Effector memory CD8-positive, alpha-beta T cell (primary cell): ENCODE results near the gene NEDD1.

Experiments
- ATAC-seq: fragments of 150-1000 bp; cut with Tn5 transposase; replicated peaks from 2 replicates; pipeline ENCODE4 v1.10.0; 2021; ENCODE audit warnings: mild to moderate bottlenecking, moderate library complexity
- DNase-seq, 3 experiments: peaks; one replicate each; pipeline ENCODE4 v3.0.0; 2021
- H3K27ac Mint-ChIP-seq, 2 donors: one replicate each; pipeline ENCODE4 v1.8.0; 2022; ENCODE audit warnings: mild to moderate bottlenecking in 2 of 2, mixed read lengths in 2 of 2, moderate library complexity in 2 of 2
- H3K27me3 Mint-ChIP-seq, 2 donors: one replicate each; pipeline ENCODE4 v1.8.0; 2022; ENCODE audit warnings: mixed read lengths in 2 of 2
- H3K36me3 Mint-ChIP-seq: one replicate; pipeline ENCODE4 v1.8.0; 2022; ENCODE audit warnings: mild to moderate bottlenecking, moderate library complexity, mixed read lengths; ENCODE audit not compliant: insufficient read depth
- H3K4me1 Mint-ChIP-seq, 2 donors: one replicate each; pipeline ENCODE4 v1.8.0; 2022; ENCODE audit warnings: low read depth in 2 of 2, mixed read lengths in 2 of 2
- H3K4me3 Mint-ChIP-seq, 2 donors: one replicate each; pipeline ENCODE4 v1.8.0; 2022; ENCODE audit warnings: mild to moderate bottlenecking in 2 of 2, mixed read lengths in 2 of 2, moderate library complexity in 2 of 2
- H3K9me3 Mint-ChIP-seq, 2 donors: one replicate each; pipeline ENCODE4 v1.8.0; 2022; ENCODE audit warnings: mixed read lengths in 2 of 2

Gene NEDD1

DNA sequence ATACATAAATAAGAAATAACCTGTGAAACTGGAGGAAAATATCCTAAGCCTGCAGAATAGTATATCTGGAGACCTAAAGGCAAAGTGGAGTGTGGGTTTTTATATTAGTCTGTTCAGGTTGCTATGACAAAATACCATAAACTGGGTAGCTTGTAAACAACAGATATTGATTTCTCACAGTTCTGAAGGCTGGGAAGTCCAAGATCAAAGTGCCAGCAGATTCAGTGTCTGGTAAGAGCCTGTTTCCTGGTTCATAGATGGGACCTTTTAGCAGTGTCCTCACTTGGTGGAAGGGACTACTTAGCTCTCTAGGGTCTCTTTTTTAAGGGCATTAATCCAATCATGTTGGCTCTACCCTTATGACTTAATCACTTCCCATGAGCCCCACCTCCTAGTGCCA lies 25.4 kb upstream of the NEDD1 start:
- ATAC-seq (no peak), DNase-seq (no peak)
- H3K4me1 Mint-ChIP-seq, result no peaks in the 10 kb centered on the region
- no peak overlapping the region for H3K4me3 Mint-ChIP-seq
- no peak overlapping the region for H3K27ac Mint-ChIP-seq
- H3K9me3 Mint-ChIP-seq, result no peaks in the 10 kb centered on the region
- no peaks in the 10 kb centered on the region for H3K36me3 Mint-ChIP-seq
- peaks cover 25 to 28% of the 10 kb centered on the region in 2 donors for H3K27me3 Mint-ChIP-seq

DNA sequence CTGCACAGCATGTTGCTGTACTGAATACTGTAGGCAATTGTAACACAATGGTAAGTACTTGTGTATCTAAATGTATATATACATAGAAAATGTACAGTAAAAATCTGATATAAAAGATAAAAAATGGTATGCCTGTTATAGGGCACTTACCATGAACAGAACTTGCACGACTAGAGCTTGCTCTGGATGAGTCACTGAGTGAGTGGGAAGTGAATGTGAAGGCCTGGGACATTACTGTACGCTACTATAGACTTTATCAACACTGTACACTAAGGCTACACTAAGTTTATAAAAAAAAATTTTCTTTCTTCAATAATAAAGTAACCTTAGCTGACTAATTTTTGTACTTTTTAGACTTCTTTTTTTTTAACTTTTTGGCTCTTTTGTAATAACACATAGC lies 24.2 kb upstream of the NEDD1 start:
- no peak for ATAC-seq
- H3K4me3 Mint-ChIP-seq, result no peak overlapping the region
- H3K4me1 Mint-ChIP-seq, result no peaks in the 10 kb centered on the region
- H3K27me3 Mint-ChIP-seq, result peaks cover 17 to 19% of the 10 kb centered on the region in 2 donors
- no peaks in the 10 kb centered on the region for H3K36me3 Mint-ChIP-seq
- DNase-seq, result no peak
- no peak overlapping the region for H3K27ac Mint-ChIP-seq
- no peaks in the 10 kb centered on the region for H3K9me3 Mint-ChIP-seq

DNA sequence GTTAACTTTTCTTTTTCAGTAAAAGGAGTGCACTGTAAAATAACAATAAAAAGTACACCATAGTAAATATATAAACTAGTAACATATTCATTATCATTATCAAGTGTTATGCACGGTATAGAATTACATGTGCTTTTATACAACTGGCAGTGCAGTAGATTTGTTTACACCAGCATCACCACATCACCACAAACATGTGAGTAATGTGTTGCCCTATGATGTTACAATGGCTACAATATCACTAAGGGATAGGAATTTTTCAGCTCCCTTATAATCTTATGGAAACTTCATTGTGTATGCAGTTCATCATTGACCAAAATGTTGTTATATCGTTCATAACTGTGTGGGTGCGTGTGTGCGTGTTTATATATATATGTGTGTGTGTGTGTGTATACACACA lies 23.5 kb upstream of the NEDD1 start:
- H3K4me1 Mint-ChIP-seq, result no peaks in the 10 kb centered on the region
- no peaks in the 10 kb centered on the region for H3K9me3 Mint-ChIP-seq
- peaks cover 10 to 12% of the 10 kb centered on the region in 2 donors for H3K27me3 Mint-ChIP-seq
- H3K4me3 Mint-ChIP-seq, result no peak overlapping the region
- no peaks in the 10 kb centered on the region for H3K36me3 Mint-ChIP-seq
- no peak overlapping the region for H3K27ac Mint-ChIP-seq
- ATAC-seq (no peak), DNase-seq (no peak)

DNA sequence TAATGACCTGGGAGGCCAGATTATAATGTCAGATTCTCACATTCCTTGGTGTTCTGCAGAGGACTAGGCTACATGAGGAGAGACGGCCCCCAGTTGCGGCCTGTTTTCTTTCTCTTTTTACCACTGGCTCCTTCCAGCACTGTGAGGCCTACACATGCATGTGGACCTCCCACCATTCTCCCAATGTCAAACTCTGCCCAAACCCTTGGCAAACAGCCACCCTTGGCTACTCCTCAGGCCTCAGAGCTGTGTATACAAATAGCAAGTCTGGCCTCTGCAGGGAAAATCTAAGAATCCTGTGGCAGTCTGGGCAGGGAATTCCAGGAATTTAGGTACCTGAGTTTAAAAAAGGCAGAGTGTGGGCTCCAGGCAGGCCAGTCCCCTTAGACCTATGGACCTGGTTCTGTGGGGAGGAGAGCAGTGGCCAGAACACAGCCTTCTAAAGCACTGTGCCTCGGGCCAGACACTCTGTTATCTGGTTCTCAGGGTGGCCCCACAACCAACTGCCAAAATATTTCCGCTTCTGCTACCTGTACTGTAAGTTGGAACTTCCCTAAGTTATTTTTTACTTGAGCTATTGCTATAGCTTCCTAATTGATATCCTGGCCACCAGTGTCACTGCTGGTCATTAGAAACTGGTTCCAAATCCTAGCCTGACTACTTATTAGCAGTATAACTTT lies 19.9 kb upstream of the NEDD1 start:
- H3K4me1 Mint-ChIP-seq, result no peaks in the 10 kb centered on the region
- ATAC-seq (no peak), DNase-seq (no peak)
- no peak overlapping the region for H3K27ac Mint-ChIP-seq
- H3K36me3 Mint-ChIP-seq, result no peaks in the 10 kb centered on the region
- H3K9me3 Mint-ChIP-seq, result no peaks in the 10 kb centered on the region
- no peak overlapping the region for H3K4me3 Mint-ChIP-seq
- H3K27me3 Mint-ChIP-seq, result peaks cover 12 to 23% of the 10 kb centered on the region in 2 donors

DNA sequence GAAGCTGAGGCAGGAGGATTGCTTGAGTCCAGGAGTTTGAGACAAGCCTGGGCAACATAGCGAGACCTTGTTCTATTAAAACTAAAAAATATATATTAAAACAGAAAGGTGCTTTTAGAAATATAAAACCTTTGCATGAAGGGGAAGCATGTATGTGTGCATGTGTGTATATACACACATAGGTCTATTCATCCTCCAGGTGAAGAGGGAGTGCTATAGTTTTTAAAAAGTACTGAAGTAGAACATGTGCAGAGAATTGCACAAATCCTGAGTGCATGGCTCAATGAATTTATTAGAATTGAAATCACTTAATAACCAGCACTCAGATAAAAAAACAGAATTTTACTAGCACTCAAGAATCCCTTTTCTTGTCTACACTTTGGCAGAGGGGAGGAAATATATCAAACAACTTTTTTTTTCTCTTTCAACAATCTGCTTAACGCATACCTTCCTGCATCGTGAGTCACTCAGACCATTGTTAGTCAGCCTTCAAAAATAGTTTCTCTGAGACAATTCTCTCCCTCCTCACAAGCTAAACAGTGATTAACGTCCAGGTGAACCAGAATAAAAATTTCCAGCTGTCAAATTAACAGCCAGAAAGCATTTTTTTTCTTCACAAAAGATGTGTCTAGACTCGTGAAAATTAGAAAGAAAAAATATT lies 17.7 kb upstream of the NEDD1 start:
- no peak overlapping the region for H3K27ac Mint-ChIP-seq
- H3K4me1 Mint-ChIP-seq, result no peaks in the 10 kb centered on the region
- H3K9me3 Mint-ChIP-seq, result no peaks in the 10 kb centered on the region
- H3K27me3 Mint-ChIP-seq, result peaks cover 29 to 41% of the 10 kb centered on the region in 2 donors
- ATAC-seq (no peak), DNase-seq (no peak)
- H3K4me3 Mint-ChIP-seq, result no peak overlapping the region
- no peaks in the 10 kb centered on the region for H3K36me3 Mint-ChIP-seq

DNA sequence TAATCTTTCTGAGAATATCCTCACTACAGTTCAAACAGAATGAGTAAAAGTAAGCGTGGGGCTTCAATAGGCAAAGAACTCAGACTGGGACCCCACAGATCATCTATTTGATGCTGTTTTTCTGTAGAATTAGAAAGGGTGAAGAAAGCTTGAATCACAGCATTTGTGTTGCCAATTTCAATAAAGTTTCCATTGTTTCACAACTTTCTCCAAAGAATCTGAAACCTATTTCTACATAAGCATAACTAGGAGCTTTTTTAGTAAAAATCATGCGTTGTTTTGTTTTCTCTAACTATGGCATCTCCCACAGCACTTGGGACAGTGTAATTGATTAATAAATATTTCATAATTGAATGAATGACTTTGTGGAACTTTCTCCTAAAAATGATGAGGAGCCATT lies 16.7 kb upstream of the NEDD1 start:
- Mint-ChIP-seq H3K4me3 (no peak overlapping the region), H3K9me3 (no peaks in the 10 kb centered on the region), H3K36me3 (no peaks in the 10 kb centered on the region), H3K27ac (no peak overlapping the region), H3K4me1 (no peaks in the 10 kb centered on the region), H3K27me3 (peaks cover 37 to 50% of the 10 kb centered on the region in 2 donors)
- DNase-seq (no peak), ATAC-seq (no peak)

DNA sequence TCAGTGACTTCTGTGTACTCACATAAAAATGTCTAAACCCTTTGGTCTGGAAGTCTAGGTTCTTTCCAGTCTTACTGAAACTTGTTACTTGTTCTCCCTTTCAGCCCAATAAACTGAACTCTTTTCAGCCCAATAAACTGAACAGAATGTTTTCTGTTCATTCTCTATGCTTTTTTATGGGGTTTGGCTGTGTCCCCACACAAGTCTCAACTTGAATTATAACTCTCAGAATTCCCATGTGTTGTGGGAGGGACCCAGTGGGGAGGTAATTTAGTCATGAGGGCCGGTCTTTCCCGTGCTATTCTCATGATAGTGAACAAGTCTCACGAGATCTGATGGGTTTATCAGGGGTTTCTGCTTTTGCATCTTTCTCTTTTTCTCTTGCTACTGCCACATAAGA lies 15.0 kb upstream of the NEDD1 start:
- no peaks in the 10 kb centered on the region for H3K9me3 Mint-ChIP-seq
- H3K27me3 Mint-ChIP-seq, result peaks cover 37 to 50% of the 10 kb centered on the region in 2 donors
- H3K27ac Mint-ChIP-seq, result no peak overlapping the region
- ATAC-seq (no peak), DNase-seq (no peak)
- H3K4me1 Mint-ChIP-seq, result no peaks in the 10 kb centered on the region
- H3K36me3 Mint-ChIP-seq, result no peaks in the 10 kb centered on the region
- no peak overlapping the region for H3K4me3 Mint-ChIP-seq

DNA sequence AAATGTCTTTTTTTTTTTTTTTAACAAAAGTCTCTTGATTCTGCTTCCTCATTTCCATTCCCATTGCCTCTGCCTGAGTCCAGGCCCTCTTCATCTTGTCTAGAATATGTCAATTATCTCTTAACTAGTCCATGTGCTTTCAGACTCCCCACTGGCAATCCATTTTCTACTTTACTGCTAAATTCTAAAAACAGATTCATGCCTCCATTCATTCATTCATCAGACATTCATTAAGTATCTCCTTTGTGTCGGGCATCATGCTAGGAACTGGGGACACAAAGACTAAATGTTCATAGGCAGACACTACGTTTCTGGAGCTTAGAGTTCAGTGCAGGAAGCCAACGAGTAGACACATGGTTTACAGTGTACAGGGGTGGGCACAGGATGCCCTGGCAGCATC lies 9.6 kb upstream of the NEDD1 start:
- Mint-ChIP-seq H3K27me3 (peaks cover 23 to 24% of the 10 kb centered on the region in 2 donors), H3K9me3 (no peaks in the 10 kb centered on the region), H3K4me3 (no peak overlapping the region), H3K27ac (no peak overlapping the region), H3K36me3 (no peaks in the 10 kb centered on the region), H3K4me1 (no peaks in the 10 kb centered on the region)
- ATAC-seq, result no peak
- DNase-seq, result no peak

DNA sequence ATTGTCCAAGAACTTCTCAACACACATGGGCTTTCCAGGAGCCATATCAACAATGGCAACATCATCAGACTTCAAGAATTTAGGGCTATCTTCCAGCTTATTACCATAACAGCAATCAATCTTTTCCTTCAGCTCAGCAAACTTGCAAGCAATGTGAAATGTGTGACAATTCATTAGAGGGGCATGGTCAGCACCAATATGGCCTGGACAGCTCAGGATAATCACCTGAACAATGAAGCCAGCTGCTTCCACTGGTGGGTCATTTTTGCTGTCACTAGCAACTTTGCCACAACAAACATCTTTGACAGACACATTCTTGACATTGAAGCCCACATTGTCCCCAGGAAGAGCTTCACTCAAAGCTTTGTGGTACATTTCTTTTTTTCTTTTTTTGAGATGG lies 5.9 kb upstream of the NEDD1 start:
- Mint-ChIP-seq H3K9me3 (no peaks in the 10 kb centered on the region), H3K4me1 (peaks cover 3% of the 10 kb centered on the region in 2 donors), H3K36me3 (peaks cover 2% of the 10 kb centered on the region), H3K27ac (no peak overlapping the region), H3K4me3 (no peak overlapping the region), H3K27me3 (no peaks in the 10 kb centered on the region)
- no peak for ATAC-seq
- DNase-seq, result no peak

DNA sequence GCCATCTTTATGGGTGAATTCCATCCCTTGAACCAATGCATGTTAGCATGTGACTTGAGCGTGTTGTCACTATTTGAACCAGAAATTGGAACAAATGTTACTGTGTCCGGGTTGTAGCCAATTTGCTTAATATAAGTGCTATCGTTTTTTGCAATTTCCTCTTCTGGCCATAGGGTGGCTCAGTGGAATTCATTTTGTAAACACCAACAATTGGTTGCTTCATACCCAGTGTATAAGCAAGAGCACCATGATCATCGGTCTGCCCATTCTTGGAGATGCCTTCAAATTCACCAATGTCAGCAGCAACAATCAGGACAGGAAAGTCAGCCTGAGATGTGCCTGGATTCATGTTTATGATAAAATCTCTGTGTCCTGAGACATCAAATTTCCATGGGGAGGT lies 5.0 kb upstream of the NEDD1 start:
- Mint-ChIP-seq H3K27ac (no peak overlapping the region), H3K9me3 (no peaks in the 10 kb centered on the region), H3K4me3 (no peak overlapping the region), H3K36me3 (peaks cover 7% of the 10 kb centered on the region), H3K4me1 (peaks cover 8% of the 10 kb centered on the region in 2 donors), H3K27me3 (no peaks in the 10 kb centered on the region)
- no peak for DNase-seq
- ATAC-seq, result no peak

DNA sequence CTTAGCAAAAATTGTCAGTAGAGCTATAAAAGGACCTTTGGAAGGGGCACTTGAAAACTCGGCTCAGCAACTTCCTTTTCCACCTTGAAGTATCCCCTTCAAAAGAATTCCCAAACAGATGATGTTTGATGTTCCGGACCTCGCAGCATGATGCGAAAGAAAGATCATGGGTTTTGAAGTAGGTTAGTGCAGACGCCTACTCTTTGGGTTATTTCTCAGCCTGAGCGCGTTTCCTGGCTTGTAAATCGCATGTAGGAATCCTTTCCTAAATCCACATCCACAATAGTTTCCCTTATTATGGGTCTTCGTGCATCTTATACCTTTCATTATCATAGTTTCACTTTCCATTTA lies 584 bp upstream of the NEDD1 start:
- H3K9me3 Mint-ChIP-seq, result no peaks in the 10 kb centered on the region
- H3K27ac Mint-ChIP-seq, result peak overlapping the region; percentile 98 to 100
- ATAC-seq, result no peak
- no peaks in the 10 kb centered on the region for H3K27me3 Mint-ChIP-seq
- H3K36me3 Mint-ChIP-seq, result peaks cover 19% of the 10 kb centered on the region
- peaks cover 34 to 44% of the 10 kb centered on the region in 2 donors for H3K4me1 Mint-ChIP-seq
- H3K4me3 Mint-ChIP-seq, result peak overlapping the region; percentile 89 to 95
- peak in 1 of 3 experiments; percentile 2 for DNase-seq

DNA sequence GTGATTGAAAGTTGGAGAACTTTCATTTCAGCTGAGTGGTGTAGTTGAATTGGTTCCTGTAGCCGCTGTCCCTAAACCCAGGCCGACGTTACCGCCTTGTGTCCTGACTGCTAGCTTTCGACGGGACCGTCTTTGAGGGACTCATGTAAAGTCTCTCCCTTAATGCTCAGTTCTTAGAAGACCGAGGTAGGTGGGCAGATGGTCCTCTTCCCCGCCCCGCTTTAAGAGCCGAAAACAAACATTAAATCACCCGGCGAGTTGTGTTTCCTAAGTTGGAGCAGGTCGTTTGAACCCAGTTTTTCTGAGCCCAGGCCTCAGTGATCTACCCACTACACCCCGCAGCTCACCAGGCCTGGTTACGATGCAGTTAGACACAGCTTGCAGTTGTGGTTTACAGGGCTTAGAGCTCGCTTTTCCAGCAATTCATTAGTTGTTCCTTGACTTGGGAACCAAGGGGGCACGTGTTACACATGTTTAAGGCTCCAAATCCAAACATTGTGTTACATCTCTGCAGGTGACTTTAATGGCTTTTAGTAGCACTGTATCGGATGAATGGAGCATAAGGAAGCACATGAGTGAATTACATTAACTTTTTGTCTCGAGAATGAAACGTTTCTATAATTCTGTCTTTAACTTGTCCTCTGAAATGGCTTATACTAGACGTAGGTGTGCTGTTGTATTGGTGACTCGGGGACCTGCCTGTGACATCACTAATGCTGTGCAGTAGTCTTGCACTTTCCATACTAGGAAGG lies 790 bp downstream of the NEDD1 start:
- no peaks in the 10 kb centered on the region for H3K9me3 Mint-ChIP-seq
- peaks cover 34 to 46% of the 10 kb centered on the region in 2 donors for H3K4me1 Mint-ChIP-seq
- peak overlapping the region; percentile 89 to 95 for H3K4me3 Mint-ChIP-seq
- H3K27ac Mint-ChIP-seq, result peak overlapping the region; percentile 98 to 100
- DNase-seq, result peak; percentile 5 to 21 (median 5)
- ATAC-seq, result peak; percentile 21
- no peaks in the 10 kb centered on the region for H3K27me3 Mint-ChIP-seq
- H3K36me3 Mint-ChIP-seq, result peaks cover 19% of the 10 kb centered on the region

DNA sequence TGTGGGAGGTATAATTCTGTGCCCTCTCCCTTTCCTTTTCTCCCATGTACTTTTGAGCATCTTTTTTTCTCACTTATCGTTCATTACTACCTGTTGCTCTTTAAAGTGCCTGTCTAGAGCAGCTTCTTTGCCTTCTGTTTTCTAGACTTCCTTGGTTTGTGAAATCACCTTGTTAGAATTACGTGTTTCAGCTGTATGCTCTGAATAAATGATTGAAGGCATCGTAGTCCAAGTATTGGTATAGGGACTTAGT lies 1.3 kb downstream of the NEDD1 start:
- Mint-ChIP-seq H3K27ac (peak overlapping the region; percentile 98 to 100), H3K4me3 (peak overlapping the region; percentile 89 to 95), H3K4me1 (peaks cover 34 to 51% of the 10 kb centered on the region in 2 donors), H3K9me3 (no peaks in the 10 kb centered on the region), H3K27me3 (no peaks in the 10 kb centered on the region), H3K36me3 (peaks cover 19% of the 10 kb centered on the region)
- ATAC-seq, result no peak
- no peak for DNase-seq

DNA sequence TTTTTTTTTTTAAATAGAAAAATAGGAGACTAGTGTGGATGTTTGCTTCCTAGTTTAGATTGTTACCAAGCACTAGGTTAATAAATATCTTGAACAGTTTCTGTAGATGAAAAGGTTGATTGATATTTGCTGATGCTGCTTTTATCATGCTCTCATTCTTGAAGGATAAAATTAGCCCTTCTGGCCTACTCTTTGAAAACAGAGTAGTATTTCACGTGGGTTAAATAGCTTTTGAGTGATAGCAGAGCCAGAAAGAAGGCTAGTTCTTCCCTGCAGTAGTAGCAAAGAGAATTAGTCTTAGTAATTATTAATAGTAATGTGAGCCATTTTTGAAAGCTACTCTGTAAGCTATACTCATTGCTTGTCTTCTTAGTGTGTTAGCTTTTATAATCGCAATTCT lies 5.2 kb downstream of the NEDD1 start:
- Mint-ChIP-seq H3K4me3 (no peak overlapping the region), H3K27ac (no peak overlapping the region), H3K4me1 (peaks cover 37 to 52% of the 10 kb centered on the region in 2 donors), H3K27me3 (no peaks in the 10 kb centered on the region), H3K36me3 (peaks cover 13% of the 10 kb centered on the region), H3K9me3 (peaks cover 0 to 2% of the 10 kb centered on the region in 2 donors)
- no peak for DNase-seq
- no peak for ATAC-seq
